SKM-1 (cell line): ENCODE measurements around the gene RNF208.
A peak's percentile ranks its signal among the peaks of the same experiment; 100 is the strongest.
"Not testable (repeated sequence)": the region's sequence is repeated elsewhere in the genome, so short reads cannot be mapped to it uniquely, and the experiment has no call there.

Source experiments
- DNase-seq: peaks from one replicate; lab custom pipeline; 2025; ENCODE audit not compliant: unreplicated experiment; lab: John Stamatoyannopoulos, UW

Gene RNF208, protein sequence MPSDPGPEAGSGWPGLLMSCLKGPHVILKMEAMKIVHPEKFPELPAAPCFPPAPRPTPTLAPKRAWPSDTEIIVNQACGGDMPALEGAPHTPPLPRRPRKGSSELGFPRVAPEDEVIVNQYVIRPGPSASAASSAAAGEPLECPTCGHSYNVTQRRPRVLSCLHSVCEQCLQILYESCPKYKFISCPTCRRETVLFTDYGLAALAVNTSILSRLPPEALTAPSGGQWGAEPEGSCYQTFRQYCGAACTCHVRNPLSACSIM

DNA sequence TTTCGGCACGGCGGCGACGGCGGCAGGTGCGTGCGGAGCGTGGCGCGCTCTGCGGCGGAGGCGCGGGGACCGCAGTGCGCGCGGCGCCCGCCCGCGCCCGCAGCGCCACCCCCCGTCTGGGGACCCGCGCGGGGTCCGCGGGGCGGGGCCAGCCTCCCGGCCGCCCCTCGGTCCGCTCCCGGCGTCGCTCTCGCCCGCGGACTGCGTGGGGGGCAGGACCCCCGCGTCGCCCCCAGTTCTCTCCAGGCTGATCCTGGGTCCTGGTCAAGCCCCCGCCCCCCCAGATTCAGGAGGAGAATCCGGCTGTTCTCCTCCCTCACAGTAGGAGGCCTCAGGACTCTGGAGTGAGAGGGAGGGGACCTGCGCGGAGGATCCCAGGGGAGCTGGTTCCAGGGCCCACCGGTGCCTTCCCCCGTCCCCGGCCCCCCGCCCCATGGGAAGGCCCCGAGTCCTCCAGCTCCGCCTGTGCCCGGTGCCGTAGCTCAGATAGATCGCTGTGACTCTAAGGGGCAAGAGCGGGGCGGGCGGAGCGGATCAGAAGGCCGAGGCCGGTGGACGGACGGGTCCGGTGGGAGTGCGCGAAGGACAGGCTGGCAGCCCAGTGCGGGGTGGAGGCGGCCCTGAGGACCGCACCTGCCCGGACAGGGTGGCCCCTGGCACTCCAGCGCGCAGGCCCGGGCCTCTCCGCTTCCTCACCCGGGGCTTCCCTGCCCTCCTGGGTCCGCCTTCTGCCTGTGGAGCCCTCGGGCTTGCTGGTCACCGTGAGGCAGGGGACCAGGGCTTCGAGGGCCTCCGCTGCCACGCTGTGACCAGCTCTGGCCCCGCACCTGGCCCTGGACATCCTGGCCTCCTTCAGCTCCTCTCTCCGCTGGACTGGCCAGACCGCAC is at the start of gene RNF208:
Gene RNF208 (minus strand): TSS at position 51 of the 888 bp plus-strand sequence. CDS start 1,028 bp downstream, outside the sequence.
- no peak for DNase-seq

DNA sequence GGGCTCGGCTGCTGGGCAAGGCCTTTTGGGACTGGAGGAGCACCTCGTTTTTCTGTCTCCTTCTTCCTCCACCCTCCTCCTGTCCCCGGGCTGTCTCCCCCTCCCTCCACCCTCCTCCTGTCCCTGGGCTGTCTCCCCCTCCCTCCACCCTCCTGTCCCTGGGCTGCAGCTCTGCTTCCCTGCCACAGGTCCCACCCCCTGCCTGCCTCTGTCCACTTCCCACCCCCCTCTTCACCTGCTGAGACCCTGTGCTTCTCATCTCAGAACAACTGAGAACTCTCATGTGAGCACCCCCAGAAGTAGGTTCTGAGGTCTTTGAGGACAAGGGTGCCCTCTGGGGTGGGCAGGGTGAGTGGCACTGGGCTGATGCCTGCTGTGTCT is 49.6 kb upstream of the RNF208 start:
- DNase-seq = no peak

DNA sequence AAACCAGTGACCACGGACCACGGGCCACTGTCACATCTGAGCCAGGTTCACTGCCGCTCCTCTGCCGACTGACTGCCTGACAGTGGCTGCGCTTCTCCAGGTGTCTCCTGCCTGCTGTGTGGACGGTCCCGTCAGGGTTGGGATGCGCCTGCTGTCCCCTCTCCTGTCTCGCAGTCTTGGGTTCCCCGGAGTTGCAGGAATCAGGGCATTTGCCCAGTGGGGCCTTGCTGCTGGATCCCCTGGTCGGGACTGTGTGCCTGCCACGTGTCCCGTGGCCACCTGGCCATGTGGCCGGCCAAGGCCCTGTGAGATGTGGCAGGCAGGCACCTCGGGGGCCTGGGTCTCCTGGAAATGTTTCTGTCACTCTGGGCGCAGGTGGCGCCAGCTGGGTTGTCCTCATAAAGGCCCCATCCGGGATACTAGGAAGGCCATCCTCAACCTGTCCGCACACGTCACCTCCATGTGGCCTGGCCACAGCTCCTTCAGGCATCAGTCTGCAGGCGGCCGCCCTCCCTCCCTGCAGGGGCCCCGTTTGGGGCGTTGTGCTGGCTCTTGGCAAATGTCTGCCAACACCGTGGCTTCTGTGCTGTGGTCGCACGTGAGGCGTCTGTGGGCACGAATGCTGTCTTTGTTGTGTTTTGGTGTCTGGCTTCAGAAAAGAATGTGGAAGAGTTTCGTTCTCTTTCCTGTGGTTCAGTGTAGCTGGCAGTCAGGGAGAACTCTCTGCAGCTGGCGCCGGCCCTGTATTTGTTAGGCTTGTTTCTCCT is 49.1 kb upstream of the RNF208 start:
- no peak for DNase-seq

DNA sequence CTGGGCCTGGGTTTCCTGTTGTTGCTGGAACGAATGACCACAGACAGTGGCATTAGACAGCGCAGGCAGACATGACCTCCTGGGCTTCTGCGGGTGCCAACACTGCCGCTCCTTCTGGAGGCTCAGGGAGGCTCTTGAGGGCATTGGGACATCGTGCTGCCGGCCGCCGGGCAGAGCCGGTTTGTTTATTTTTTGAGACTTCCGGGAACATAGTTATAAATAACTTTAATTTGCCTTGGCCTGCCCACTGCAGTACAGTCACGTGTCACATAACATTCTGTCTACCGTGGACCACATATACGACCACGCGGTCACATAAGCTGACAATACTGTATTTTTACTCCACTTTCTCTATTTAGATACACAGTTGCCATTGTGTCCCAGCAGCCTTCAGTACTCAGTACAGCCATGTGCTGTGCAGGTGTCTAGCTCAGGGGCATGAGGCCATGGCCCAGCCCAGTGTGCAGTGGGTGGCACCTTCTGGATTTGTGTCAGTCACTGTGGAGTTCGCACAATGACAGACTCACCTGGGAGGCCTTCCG is 47.3 kb upstream of the RNF208 start:
- DNase-seq = no peak

DNA sequence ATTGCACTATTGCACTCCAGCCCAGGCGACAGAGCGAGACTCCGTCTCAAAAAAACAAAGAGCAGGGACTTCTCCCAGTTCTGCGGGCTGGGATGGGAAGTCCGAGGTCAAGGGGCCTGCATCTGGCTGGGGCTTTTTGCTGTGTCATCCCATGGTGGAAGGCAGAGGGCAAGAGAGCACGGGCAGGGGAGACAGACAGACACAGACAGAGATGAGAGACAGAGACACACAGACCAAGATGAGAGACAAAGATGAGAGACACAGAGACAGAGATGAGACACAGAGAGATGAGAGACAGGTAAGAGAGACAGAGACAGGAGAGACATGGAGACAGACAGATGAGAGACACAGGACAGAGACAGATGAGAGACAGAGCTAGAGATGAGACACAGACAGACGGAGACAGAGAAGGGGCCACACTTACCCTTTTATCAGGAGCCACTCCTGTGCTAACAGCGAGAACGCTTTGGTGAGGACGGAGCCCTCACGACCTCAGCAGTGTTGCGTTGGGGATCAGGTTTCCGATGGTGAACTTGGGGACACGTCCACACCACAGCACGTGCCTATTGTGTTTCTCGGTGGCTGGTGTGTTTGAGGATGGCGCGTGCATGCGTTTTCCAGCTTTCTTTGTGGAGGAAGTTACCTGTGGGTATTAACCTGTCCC is 46.6 kb upstream of the RNF208 start:
- no peak for DNase-seq

DNA sequence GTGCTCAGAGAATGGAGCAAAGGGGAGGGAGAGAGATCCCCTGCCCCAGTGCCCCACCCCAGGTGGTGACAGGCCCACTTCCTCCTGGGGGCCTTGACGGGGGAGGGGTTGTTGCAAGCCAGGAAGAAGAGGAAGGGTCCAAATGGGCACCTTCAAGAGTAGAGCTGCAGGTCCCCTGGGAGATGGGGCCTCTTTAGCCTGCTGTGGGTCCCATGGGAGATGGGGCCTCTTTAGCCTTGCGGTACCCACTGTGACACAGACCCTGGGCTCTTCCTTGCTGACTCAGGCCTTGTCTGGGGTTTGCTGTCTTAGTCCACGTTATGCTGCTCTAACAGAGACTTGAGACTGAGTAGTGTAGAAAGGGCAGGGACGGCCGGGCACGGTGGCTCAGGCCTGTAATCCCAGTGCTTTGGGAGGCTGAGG is 45.9 kb upstream of the RNF208 start:
- DNase-seq = no peak

DNA sequence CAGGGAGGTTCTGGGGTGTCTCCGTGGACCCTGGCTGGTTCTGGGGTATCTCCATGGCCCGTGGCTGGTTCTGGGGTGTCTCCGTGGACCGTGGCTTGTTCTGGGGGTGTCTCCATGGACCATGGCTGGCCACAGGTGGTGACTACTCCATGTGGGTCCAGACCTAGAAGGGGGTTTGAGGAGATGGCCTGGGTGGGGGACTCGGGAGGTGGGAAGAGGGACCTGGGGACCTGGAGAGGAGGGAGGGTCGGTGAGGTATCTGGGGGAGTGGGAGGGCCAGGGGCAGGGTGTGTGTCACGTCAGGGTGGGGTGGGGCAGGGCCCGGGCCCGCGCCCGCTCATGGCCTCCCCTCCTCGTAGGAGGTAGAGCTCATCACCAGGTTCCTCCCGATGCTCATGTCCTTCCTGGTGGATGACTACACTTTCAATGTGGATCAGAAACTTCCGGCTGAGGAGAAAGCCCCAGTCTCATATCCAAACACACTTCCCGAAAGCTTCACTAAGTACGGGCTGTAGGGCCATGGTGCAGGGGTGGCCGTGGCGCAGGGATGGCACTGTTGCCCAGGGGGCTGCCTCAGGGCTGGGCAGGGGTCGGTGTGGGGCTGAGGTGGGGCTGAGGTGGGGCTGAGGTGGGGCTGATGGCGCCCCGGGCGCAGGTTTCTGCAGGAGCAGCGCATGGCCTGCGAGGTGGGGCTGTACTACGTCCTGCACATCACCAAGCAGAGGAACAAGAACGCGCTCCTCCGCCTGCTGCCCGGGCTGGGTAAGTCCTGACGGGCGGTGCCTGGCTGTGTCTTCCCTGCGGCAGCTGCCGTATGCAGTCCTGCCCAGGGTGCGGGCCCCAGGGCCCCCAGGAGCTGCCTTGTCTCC is 44.8 kb upstream of the RNF208 start:
- DNase-seq = no peak

DNA sequence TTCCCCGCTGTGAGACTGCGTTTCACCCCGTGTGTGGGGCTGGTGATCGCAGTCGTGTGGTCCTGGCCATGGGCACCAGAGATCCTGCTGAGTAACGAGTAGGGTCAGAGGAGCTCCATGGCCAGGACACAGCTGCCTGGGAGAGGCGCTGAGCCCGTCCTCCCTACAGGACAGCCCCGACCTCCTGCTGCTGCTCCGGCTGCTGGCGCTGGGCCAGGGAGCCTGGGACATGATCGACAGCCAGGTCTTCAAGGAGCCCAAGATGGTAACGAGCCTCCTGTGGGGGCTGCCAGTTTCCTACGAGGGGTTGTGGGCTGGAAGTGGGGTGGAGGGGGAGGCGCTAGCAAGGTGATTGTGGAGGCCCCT is 44.1 kb upstream of the RNF208 start:
- DNase-seq = no peak

DNA sequence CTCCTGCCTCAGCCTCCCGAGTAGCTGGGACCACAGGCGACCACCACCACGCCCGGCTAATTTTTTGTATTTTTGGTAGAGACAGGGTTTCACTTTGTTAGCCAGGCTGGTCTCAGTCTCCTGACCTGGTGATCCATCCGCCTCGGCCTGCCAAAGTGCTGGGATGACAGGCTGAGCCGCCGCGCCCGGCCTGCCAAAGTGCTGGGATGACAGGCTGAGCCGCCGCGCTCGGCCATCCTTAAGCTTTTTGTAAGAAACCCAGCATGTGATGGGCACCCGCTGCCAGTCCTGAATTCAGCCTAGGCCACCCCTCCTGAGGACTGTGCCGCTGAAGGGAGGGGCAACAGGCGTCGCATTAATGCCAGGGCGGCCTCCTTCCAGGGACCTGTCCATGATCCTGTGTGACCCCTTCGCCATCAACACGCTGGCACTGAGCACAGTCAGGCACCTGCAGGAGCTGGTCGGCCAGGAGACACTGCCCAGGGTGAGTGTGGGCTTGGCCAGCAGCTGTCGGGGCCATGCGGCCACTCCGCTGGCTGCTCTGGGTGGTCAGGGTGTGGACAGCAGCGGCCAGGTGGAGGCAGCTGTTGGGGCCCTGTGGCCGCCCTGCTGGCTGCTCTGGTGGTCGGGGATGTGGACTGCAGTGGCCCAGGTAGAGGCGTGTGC is 43.6 kb upstream of the RNF208 start:
- DNase-seq = no peak

DNA sequence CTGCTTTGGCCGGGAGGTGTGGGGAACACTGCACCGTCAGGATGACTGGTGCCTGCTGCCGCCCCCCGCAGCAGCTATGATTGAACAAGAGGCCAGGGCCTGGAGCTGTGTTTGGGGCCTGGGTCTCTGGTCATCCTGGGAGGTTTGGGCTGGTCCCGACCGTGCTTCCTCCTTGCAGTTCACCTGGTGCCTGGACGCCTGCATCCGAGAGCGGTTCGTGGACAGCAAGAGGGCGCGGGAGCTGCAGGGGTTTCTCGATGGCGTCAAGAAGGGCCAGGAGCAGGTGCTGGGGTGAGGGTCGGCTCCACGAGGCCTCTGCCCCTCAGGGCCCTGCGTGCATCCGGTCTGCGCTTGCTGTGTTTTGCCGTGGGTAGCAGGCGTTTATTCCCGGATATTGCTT is 42.0 kb upstream of the RNF208 start:
- no peak for DNase-seq

DNA sequence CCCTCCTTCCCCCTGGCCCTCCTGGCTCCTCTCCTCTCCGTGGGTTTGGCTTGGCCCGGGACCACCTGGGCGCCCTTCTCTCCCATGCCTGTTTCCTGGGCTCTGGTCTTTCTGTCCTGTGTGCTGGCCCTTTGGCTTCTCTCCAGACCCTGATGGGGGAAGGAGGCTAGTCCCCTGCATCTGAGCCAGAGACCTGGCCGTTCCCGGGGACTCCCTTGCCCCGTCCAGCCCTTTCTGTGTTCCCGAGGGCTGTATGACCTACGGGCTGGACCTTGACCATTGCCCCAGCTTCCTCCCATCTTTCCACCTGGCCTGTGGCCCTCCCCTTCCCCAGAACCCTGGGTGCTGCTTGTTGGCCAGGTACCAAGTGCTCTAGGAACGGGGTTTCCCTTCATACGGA is 41.5 kb upstream of the RNF208 start:
- no peak for DNase-seq

DNA sequence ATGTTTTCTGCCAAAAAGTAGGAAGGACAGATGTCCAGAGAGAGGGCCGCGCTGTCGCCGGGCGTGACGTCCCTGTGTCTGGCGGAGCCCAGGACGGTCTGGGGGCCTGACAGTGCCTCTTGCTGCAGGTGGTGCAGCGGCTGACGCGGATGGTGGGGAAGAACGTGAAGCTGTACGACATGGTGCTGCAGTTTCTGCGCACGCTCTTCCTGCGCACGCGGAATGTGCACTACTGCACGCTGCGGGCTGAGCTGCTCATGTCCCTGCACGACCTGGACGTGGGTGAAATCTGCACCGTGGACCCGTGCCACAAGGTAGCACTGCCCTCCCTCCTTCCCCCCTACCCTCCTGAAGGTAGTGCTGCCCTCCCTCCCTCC is 40.9 kb upstream of the RNF208 start:
- DNase-seq = no peak

DNA sequence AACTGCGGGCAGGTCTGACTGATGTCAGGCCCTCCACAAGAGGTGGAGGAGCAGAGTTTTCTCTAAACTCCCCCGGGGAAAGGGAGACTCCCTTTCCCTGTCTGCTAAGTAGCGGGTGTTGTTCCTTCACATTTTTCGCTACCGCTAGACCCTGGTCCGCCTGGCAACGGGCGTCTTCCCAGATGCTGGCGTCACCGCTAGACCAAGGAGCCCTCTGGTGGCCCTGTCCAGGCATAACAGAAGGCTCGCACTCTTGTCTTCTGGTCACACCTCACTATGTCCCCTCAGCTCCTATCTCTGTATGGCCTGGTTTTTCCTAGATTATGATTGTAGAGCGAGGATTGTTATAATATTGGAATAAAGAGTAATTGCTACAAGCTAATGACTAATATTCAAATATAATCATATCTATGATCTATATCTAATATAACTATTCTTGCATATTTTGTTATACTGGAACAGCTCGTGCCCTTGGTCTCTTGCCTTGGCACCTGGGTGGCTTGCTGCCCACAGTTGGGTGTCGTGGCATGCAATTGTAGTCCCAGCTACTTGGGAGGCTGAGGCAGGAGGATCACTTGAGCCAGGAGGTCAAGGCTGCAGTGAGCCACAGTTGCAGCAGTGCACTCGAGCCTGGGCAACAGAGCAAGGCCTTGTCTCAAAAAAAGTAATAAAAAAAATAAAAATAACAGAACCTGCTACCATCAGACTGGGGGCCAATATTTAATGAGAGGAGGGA is 40.3 kb upstream of the RNF208 start:
- DNase-seq = not testable (repeated sequence)

DNA sequence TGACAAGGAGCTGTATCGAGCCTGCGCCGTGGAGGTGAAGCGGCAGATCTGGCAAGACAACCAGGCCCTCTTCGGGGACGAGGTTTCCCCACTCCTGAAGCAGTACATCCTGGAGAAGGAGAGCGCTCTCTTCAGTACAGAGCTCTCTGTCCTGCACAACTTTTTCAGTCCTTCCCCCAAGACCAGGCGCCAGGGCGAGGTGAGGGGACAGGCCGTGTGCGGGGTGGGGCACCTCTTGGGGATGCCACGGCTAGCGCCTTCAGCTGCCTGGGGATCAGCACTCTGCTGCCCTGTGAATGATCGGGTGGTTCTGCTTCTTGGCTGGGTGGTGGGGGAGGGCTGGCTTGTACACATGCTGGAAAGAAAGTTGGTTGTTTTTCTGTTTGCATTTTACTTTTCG is 34.8 kb upstream of the RNF208 start:
- no peak for DNase-seq

DNA sequence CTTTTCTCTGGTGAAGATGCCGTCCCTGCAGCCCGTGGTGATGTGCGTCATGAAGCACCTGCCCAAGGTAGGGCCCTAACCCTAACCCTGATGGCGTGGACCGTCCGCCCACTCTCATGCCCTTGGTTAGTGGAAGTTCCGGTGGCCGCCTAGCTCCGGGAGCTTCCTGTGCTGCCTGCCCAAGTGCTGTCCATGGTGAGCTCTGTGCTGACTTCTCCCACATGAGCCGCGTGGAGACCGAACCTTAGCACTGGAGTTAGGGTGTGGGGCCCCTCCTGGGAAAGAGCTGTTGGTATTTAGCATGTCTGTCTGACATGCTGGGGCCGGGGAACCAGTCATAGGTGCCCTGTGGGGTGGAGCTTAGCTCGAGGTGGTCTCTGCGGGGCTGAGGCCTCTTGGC is 34.3 kb upstream of the RNF208 start:
- DNase-seq = no peak

DNA sequence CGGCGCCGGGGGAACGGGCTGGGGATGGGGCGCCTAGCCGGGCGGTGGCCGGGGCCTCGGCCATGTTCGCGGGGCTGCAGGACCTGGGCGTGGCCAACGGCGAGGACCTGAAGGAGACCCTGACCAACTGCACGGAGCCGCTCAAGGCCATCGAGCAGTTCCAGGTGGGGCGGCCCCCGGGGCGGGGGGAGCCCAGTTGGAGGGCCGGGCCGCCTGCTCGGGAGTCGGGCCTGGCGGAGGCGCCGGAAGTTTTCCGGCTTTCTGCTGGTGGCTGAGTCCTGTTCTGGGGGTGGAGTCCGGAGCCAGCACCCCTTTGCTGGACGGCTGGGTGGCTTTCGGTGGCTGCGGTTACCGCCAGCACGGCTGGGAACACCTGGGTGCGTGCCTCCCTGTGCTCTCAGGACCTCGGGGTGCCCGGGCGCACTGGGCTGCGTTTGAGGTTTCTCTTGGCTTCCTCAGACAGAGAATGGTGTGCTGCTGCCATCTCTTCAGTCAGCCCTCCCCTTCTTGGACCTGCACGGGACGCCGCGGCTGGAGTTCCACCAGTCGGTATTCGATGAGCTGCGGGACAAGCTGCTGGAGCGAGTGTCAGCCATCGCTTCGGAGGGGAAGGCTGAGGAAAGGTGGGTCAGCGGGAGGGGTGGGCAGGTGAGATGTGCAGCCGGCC is 33.5 kb upstream of the RNF208 start:
- no peak for DNase-seq

DNA sequence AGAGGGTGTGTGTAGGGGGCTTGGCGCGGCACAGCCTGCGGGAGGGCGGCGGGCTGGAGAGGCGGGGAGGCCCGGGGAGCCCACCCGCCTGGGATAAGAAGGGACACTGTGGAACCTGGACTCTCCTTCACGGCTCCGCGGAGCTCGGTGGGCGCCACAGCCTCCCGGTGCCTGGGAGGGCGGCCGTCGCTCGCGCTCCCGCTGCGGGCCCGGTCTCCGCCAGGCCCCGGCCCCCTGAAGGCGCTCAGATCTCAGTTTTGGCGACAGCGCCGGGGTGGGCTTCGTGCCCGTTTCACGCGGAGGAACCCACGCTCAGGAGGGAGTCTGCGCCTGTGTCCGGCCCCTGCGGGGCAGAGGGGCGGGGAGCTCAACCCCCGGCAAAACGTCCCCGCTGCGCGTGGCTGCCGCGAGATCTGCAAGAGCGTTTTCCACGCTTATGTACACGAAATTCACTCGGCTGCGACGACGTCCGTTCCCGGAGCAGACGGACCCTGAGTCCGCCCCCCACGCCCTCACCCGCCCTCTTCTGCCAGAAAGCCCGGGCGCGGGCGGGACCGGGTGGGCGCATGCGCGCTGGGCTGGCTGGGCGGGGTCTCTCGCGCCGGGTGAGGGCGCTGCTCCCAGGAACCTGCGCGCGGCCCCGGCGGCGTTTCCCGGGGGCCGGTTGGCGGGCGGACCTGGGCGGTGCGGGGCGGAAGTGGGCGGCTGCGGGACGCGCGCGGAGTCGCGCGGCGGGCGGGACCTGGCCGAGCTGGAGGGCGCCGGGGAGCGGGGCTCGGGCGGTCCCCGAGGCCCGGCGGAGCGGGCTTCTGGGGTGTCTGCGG is 32.8 kb upstream of the RNF208 start, which contains the start of gene NELFB:
Gene NELFB (plus strand): TSS at position 704 of the 824 bp plus-strand sequence.
- peak; percentile 70 for DNase-seq
